ENCODE data around the gene ZNF474. TPM values are rescaled to one million over a fixed set of nuclear protein-coding genes. Genes with fewer than 3 reads are reported as not detected.

Gene ZNF474
- total RNA-seq (2021; fragmentation: NEBNext Ultra II Directional; extraction: Animal tissue kit (Norgen Biotek cat#: 25700)), result under 1 TPM in 5 of 6 experiments, not detected in 1; 0.10 to 0.28 (median 0.16) TPM
- long read RNA-seq, result 0 reads

- Mint-ChIP-seq H3K4me3 (peak within 1 kb of the TSS; percentile 58), H3K4me1 (ENCODE audit: low read depth) (peaks cover 47% of the 10 kb centered on the region), H3K9me3 (no peaks in the 10 kb centered on the region), H3K27me3 (ENCODE audit: insufficient read depth) (no peaks in the 10 kb centered on the region; the same call in 1 of the 2 replicates), H3K36me3 (ENCODE audit: low read depth) (no peaks in the 10 kb centered on the region), H3K27ac (peak within 1 kb of the TSS; percentile 95)
- TF ChIP-seq, protein P1, sequence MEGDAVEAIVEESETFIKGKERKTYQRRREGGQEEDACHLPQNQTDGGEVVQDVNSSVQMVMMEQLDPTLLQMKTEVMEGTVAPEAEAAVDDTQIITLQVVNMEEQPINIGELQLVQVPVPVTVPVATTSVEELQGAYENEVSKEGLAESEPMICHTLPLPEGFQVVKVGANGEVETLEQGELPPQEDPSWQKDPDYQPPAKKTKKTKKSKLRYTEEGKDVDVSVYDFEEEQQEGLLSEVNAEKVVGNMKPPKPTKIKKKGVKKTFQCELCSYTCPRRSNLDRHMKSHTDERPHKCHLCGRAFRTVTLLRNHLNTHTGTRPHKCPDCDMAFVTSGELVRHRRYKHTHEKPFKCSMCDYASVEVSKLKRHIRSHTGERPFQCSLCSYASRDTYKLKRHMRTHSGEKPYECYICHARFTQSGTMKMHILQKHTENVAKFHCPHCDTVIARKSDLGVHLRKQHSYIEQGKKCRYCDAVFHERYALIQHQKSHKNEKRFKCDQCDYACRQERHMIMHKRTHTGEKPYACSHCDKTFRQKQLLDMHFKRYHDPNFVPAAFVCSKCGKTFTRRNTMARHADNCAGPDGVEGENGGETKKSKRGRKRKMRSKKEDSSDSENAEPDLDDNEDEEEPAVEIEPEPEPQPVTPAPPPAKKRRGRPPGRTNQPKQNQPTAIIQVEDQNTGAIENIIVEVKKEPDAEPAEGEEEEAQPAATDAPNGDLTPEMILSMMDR (IDR thresholded peaks at IDR 0.05), result no peak
- DNase-seq, result peak; percentile 98
Observed at GRCh38 chr5:122129306-122129705, at the start of gene ZNF474. Gene ZNF474 (plus strand): TSS chr5:122129546. CDS start chr5:122151991, 22,445 bp downstream.

DNA sequence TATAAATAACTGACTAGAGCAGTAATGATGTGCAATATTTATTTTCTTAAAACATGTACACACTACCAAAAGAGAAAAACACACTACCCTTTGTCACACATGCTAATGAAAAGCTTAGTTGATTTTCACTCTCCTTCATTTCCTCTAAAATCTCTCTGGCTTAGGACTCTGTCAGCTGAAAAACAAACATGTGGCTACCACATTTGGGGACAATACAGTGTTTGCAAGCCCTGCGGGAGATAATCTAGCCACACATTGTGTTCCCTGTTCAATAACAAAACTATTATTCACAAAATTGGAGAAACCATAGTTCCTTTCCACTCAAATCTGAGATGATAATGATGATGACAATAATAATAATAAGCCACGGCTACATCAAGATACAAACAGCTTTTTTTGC lies 47.8 kb upstream of the ZNF474 start:
- H3K9me3 Mint-ChIP-seq, result no peaks in the 10 kb centered on the region
- peak overlapping the region; percentile 79 for H3K27ac Mint-ChIP-seq
- H3K36me3 Mint-ChIP-seq (ENCODE audit: low read depth), result peaks cover 7% of the 10 kb centered on the region
- TF ChIP-seq, protein P1 (IDR thresholded peaks at IDR 0.05), result no peak
- peaks cover 3% of the 10 kb centered on the region for H3K27me3 Mint-ChIP-seq (ENCODE audit: insufficient read depth)
- H3K4me3 Mint-ChIP-seq, result peak overlapping the region; percentile 70
- no peak for DNase-seq
- H3K4me1 Mint-ChIP-seq (ENCODE audit: low read depth), result peaks cover 53% of the 10 kb centered on the region

- H3K4me3 Mint-ChIP-seq, result peak overlapping the region; percentile 8; the same call in 1 of the 2 replicates
- peaks cover 4% of the 10 kb centered on the region for H3K36me3 Mint-ChIP-seq (ENCODE audit: low read depth)
- TF ChIP-seq, protein P1 (IDR thresholded peaks at IDR 0.05), result no peak
Observed at GRCh38 chr5:122083535-122083934, 45.8 kb upstream of the ZNF474 start.

GRCh38 chr5:122085041-122085440 lies 44.3 kb upstream of the ZNF474 start:
- Mint-ChIP-seq H3K36me3 (ENCODE audit: low read depth) (peaks cover 8% of the 10 kb centered on the region), H3K4me1 (ENCODE audit: low read depth) (peaks cover 57% of the 10 kb centered on the region), H3K9me3 (no peaks in the 10 kb centered on the region), H3K27ac (no peak overlapping the region), H3K4me3 (no peak overlapping the region), H3K27me3 (ENCODE audit: insufficient read depth) (no peaks in the 10 kb centered on the region; the same call in 1 of the 2 replicates)
- TF ChIP-seq, protein P1 (IDR thresholded peaks at IDR 0.05), result no peak
- DNase-seq, result no peak

More at GRCh38 chr5:122083535-122083934, 45.8 kb upstream of the ZNF474 start:
- no peak overlapping the region; the same call in 1 of the 2 replicates for H3K27ac Mint-ChIP-seq
- DNase-seq, result no peak
- peaks cover 54% of the 10 kb centered on the region for H3K4me1 Mint-ChIP-seq (ENCODE audit: low read depth)
- H3K9me3 Mint-ChIP-seq, result no peaks in the 10 kb centered on the region
- H3K27me3 Mint-ChIP-seq (ENCODE audit: insufficient read depth), result no peaks in the 10 kb centered on the region; the same call in 1 of the 2 replicates

GRCh38 chr5:122089096-122090013 lies 40.0 kb upstream of the ZNF474 start:
- no peaks in the 10 kb centered on the region for H3K9me3 Mint-ChIP-seq
- peak; percentile 82 for DNase-seq
- H3K27me3 Mint-ChIP-seq (ENCODE audit: insufficient read depth), result no peaks in the 10 kb centered on the region
- H3K4me1 Mint-ChIP-seq (ENCODE audit: low read depth), result peaks cover 63% of the 10 kb centered on the region
- TF ChIP-seq, protein P1 (IDR thresholded peaks at IDR 0.05), result no peak
- peaks cover 8% of the 10 kb centered on the region for H3K36me3 Mint-ChIP-seq (ENCODE audit: low read depth)
- H3K4me3 Mint-ChIP-seq, result peak overlapping the region; percentile 66
- peak overlapping the region; percentile 76 for H3K27ac Mint-ChIP-seq
